Panc1 (cell line): ENCODE measurements around the gene TMEM254. TPM values are rescaled to one million over a fixed set of nuclear protein-coding genes. Genes with fewer than 3 reads are reported as not detected.

Experiments
- ATAC-seq: fragments of 200-7000 bp; cut with Tn5 transposase; 2 replicates; pipeline ENCODE4 v1.9.1; 2020; ENCODE audit warnings: mild to moderate bottlenecking, moderate library complexity
- BruUV-seq: library from RNA; stranded (reverse); fragments of 400-500 nt; replicated peaks from 2 replicates; lab custom pipeline; 2021; lab: Mats Ljungman, UMichigan
- CTCF ChIA-PET: fragments of 300-600 bp; sonication (Branson Sonifier 250); formaldehyde crosslinking; loops from one replicate; lab custom pipeline; 2022; ENCODE audit warnings: antibody characterized with exemption; lab: Charles Lee
- POLR2A ChIA-PET: fragments of 300-600 bp; sonication (Branson Sonifier 250); formaldehyde crosslinking; loops from one replicate; lab custom pipeline; 2022; ENCODE audit warnings: antibody characterized with exemption; lab: Charles Lee
- DNase-seq: peaks from one replicate; pipeline ENCODE4 v3.0.0-alpha.2; 2010; ENCODE audit warnings: low read depth, low spot score
- H3K27ac ChIP-seq: 2 replicates; pipeline ENCODE4 v1.5.1; 2011; ENCODE audit warnings: mild to moderate bottlenecking, low read length, inconsistent platforms
- H3K27me3 ChIP-seq: fragments of 200-500 bp; sonication (Bioruptor generic); 2 replicates; pipeline ENCODE4 v1.6.0; 2014; ENCODE audit warnings: low read length, inconsistent platforms; ENCODE audit not compliant: control insufficient read depth, insufficient read depth
- H3K36me3 ChIP-seq: fragments of 200-500 bp; sonication (Bioruptor generic); 2 replicates; pipeline ENCODE4 v1.5.1; 2014; ENCODE audit warnings: inconsistent platforms, mild to moderate bottlenecking, low read length, moderate library complexity; ENCODE audit not compliant: control insufficient read depth, insufficient read depth
- H3K4me1 ChIP-seq: 2 replicates; pipeline ENCODE4 v1.5.1; 2011; ENCODE audit warnings: inconsistent platforms, mild to moderate bottlenecking, low read length, moderate library complexity; ENCODE audit not compliant: control insufficient read depth, insufficient read depth
- H3K4me3 ChIP-seq, 2 experiments: 2 replicates each; pipeline ENCODE4 v1.5.1; 2011 to 2012; ENCODE audit warnings: low read depth in 2 of 2, low read length in 2 of 2, mild to moderate bottlenecking in 2 of 2, inconsistent platforms in 1 of 2, moderate library complexity in 1 of 2
- H3K9me3 ChIP-seq: fragments of 200-500 bp; sonication (Bioruptor generic); 2 replicates; pipeline ENCODE4 v1.5.1; 2014; ENCODE audit warnings: low read depth, mild to moderate bottlenecking, inconsistent platforms, low read length, moderate library complexity; ENCODE audit not compliant: control insufficient read depth, insufficient read depth
- CTCF ChIP-seq: fragments of 450-650 bp; IDR thresholded peaks from 2 replicates; pipeline ENCODE4 v1.5.1; 2017; ENCODE audit warnings: mild to moderate bottlenecking
- POLR2AphosphoS5 ChIP-seq: IDR thresholded peaks from 2 replicates; pipeline ENCODE4 v1.6.1; 2012; ENCODE audit warnings: mild to moderate bottlenecking, low read depth, low read length, moderate library complexity
- REST ChIP-seq, 2 experiments: IDR thresholded peaks; 2 replicates each; pipeline ENCODE4 v1.6.1; 2011 to 2012; ENCODE audit warnings: low read depth in 2 of 2, control low read depth in 1 of 2, low read length in 1 of 2, mild to moderate bottlenecking in 1 of 2, moderate library complexity in 1 of 2; ENCODE audit not compliant: insufficient read depth in 1 of 2
- SIN3A ChIP-seq: IDR thresholded peaks from 2 replicates; pipeline ENCODE4 v1.6.1; 2012; ENCODE audit warnings: low read depth, mild to moderate bottlenecking, low read length, moderate library complexity, borderline replicate concordance; ENCODE audit not compliant: insufficient read depth
- TCF7L2 ChIP-seq: IDR thresholded peaks from 2 replicates; pipeline ENCODE4 v1.6.1; 2011; ENCODE audit warnings: mild to moderate bottlenecking, low read depth, low read length, inconsistent platforms
- in situ Hi-C: cut with HindIII; loops from 2 replicates; pipeline ENCODE4 v1.10.0; 2016; ENCODE audit warnings: low sequenced_read_pairs, low pct_unique_long_range_greater_than_20kb
- intact Hi-C: fragments of 100-400 bp; cut with micrococcal nuclease; formaldehyde crosslinking; loops from one replicate; pipeline ENCODE4 v1.10.0; 2022; ENCODE audit not compliant: unreplicated experiment
- total RNA-seq: library from RNA; stranded (reverse); gene quantifications from one replicate; pipeline ENCODE4 v1.2.1, GENCODE V29; 2021; ENCODE audit not compliant: unreplicated experiment

Gene TMEM254
- total RNA-seq, 1 experiment from 2014 or later = 28.8 TPM

DNA sequence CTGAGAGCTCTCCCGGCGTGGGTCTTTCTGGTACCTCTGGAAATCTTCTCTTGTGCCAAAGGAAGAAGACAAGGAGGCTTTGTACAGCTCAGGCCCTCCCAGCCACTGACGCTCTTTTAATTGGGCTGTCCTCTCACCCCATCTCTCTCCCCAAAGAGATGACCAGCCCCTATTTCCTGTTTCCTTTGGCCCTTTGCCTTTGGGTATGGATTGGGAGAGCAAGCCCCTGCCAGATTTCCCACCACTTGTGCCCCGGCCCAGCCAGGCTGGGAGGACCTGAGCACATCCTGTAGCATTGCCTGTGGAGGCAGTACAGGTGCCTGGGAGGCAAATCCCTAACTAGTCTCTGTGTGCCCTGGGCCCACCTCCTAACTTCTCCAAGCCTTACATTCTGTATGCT lies 48.4 kb downstream of the TMEM254 start:
- Histone ChIP-seq H3K9me3 (no peaks in the 10 kb centered on the region), H3K4me3 (no peak overlapping the region), H3K36me3 (no peaks in the 10 kb centered on the region), H3K27ac (no peak overlapping the region), H3K4me1 (no peaks in the 10 kb centered on the region), H3K27me3 (peaks cover 4% of the 10 kb centered on the region; the same call in 1 of the 2 replicates)
- ChIA-PET CTCF (interaction anchor here (0.9 kb wide), 1 partner anchor 9 kb away, joined by 3 read pairs; no protein-coding TSS in a partner anchor), POLR2A (no interaction called here)
- DNase-seq = no peak
- intact Hi-C loops = no loop called here
- BruUV-seq = no TSS peak
- in situ Hi-C loops = no loop called here
- ATAC-seq = peak; percentile 29; the same call in 1 of the 2 replicates
- TF ChIP-seq POLR2AphosphoS5 = no peak
- no peak for TF ChIP-seq SIN3A
- TF ChIP-seq TCF7L2 = no peak
- no peak for TF ChIP-seq CTCF

DNA sequence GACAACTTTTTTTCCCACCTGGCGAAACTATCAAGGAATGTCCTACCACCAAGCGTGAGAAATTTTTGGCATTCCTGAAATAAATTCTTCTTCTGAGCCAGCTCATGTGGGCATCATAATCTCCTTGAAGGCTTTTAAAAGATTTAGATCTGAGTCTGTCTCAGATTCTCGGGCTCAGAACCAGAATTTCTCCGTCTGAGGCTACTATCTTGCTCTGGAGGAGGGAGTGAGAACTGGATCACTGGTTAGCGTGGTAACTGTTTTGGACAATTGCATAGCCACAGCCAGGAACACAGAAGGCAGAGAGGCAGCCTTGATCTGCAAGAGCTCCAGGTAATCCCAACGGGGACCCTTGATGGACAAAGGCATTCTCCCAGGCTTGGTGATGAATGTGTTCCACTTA lies 53.0 kb downstream of the TMEM254 start:
- no TSS peak for BruUV-seq
- no peak overlapping the region for H3K27ac ChIP-seq
- intact Hi-C loops (loop anchor here (2.0 kb wide), 1 partner anchor 73 kb away; no protein-coding TSS in a partner anchor), in situ Hi-C loops (no loop called here)
- ATAC-seq = no peak
- no peak for TF ChIP-seq POLR2AphosphoS5
- TF ChIP-seq TCF7L2 = no peak
- TF ChIP-seq CTCF = no peak
- no peak for TF ChIP-seq REST (IDR thresholded peaks at IDR 0.05; ENCODE audit: insufficient read depth in 1 of 2, low read depth in 2 of 2, low read length in 1 of 2)
- TF ChIP-seq SIN3A = no peak
- no peak for DNase-seq
- no peak overlapping the region for H3K4me3 ChIP-seq
- H3K4me1 ChIP-seq = no peaks in the 10 kb centered on the region; the same call in 1 of the 2 replicates
- ChIA-PET CTCF (no interaction called here), POLR2A (no interaction called here)
- no peaks in the 10 kb centered on the region for H3K36me3 ChIP-seq
- H3K9me3 ChIP-seq = no peaks in the 10 kb centered on the region
- H3K27me3 ChIP-seq = peaks cover 14% of the 10 kb centered on the region
